Pons (tissue), 1 donor: ENCODE measurements around the gene MC3R.
"Not testable (repeated sequence)": the region's sequence is repeated elsewhere in the genome, so short reads cannot be mapped to it uniquely, and the experiment has no call there.

Source experiments
- DNase-seq: peaks from one replicate; pipeline ENCODE4 v3.0.0-alpha.2; 2016; ENCODE audit warnings: low spot score

The MC3R gene

GRCh38 chr20:56247954-56248782, at the start of gene MC3R:
TSS of gene MC3R (plus strand) at chr20:56248732. CDS start at chr20:56248844, 112 bp downstream.
- peak; percentile 58 for DNase-seq

- DNase-seq: no peak
Observed at GRCh38 chr20:56200456-56200855, 48.1 kb upstream of the MC3R start.

GRCh38 chr20:56202493-56203077, 45.9 kb upstream of the MC3R start:
- DNase-seq: peak; percentile 24

GRCh38 chr20:56204206-56204605, 44.3 kb upstream of the MC3R start:
- no peak for DNase-seq

GRCh38 chr20:56205346-56205745, 43.2 kb upstream of the MC3R start:
- DNase-seq: no peak

- DNase-seq: no peak
Observed at GRCh38 chr20:56207656-56208055, 40.9 kb upstream of the MC3R start.

GRCh38 chr20:56208121-56208520, 40.4 kb upstream of the MC3R start:
- DNase-seq: no peak

- no peak for DNase-seq
Observed at GRCh38 chr20:56211051-56211450, 37.5 kb upstream of the MC3R start.

- no peak for DNase-seq
Observed at GRCh38 chr20:56212091-56212490, 36.4 kb upstream of the MC3R start.

GRCh38 chr20:56213321-56213720, 35.2 kb upstream of the MC3R start:
- DNase-seq: no peak

GRCh38 chr20:56215115-56215514, 33.4 kb upstream of the MC3R start:
- no peak for DNase-seq

GRCh38 chr20:56217829-56218228, 30.7 kb upstream of the MC3R start:
- no peak for DNase-seq

GRCh38 chr20:56221186-56221585, 27.3 kb upstream of the MC3R start:
- not testable (repeated sequence) for DNase-seq

- no peak for DNase-seq
Observed at GRCh38 chr20:56222201-56222600, 26.3 kb upstream of the MC3R start.

GRCh38 chr20:56222945-56223344, 25.6 kb upstream of the MC3R start:
- no peak for DNase-seq

- DNase-seq: no peak
Observed at GRCh38 chr20:56223352-56223751, 25.2 kb upstream of the MC3R start.

- no peak for DNase-seq
Observed at GRCh38 chr20:56228021-56228420, 20.5 kb upstream of the MC3R start.

- no peak for DNase-seq
Observed at GRCh38 chr20:56229812-56230211, 18.7 kb upstream of the MC3R start.

GRCh38 chr20:56234110-56234509, 14.4 kb upstream of the MC3R start:
- DNase-seq: no peak

GRCh38 chr20:56237335-56237734, 11.2 kb upstream of the MC3R start:
- no peak for DNase-seq

- no peak for DNase-seq
Observed at GRCh38 chr20:56244259-56244658, 4.3 kb upstream of the MC3R start.

- no peak for DNase-seq
Observed at GRCh38 chr20:56245761-56246160, 2.8 kb upstream of the MC3R start.

GRCh38 chr20:56249244-56249955, 868 bp downstream of the MC3R start:
- DNase-seq: no peak
